HG03025 (cell line): ENCODE data around the gene CCDC180.
"Not testable (repeated sequence)": the region's sequence is repeated elsewhere in the genome, so short reads cannot be mapped to it uniquely, and the experiment has no call there.

Experiments
- ATAC-seq: cut with Tn5 transposase; IDR thresholded peaks from one replicate; pipeline ENCODE4 v1.9.1; 2021; ENCODE audit warnings: mild to moderate bottlenecking, moderate library complexity; ENCODE audit not compliant: unreplicated experiment, low FRiP score

Gene CCDC180

GRCh38 chr9:97307500-97308163, at the start of gene CCDC180:
TSS of gene CCDC180 (plus strand) at chr9:97307659. CDS start at chr9:97308064, 405 bp downstream.
- no peak for ATAC-seq

GRCh38 chr9:97259834-97260514, 47.5 kb upstream of the CCDC180 start:
- ATAC-seq, result not testable (repeated sequence)

- ATAC-seq, result no peak
Measured at GRCh38 chr9:97271292-97271691, 36.2 kb upstream of the CCDC180 start.

- no peak for ATAC-seq
Measured at GRCh38 chr9:97272072-97272471, 35.4 kb upstream of the CCDC180 start.

- no peak for ATAC-seq
Measured at GRCh38 chr9:97276310-97276852, 31.1 kb upstream of the CCDC180 start.

GRCh38 chr9:97277953-97278352, 29.5 kb upstream of the CCDC180 start:
- ATAC-seq, result no peak

GRCh38 chr9:97280755-97281330, 26.6 kb upstream of the CCDC180 start:
- no peak for ATAC-seq

GRCh38 chr9:97283768-97284167, 23.7 kb upstream of the CCDC180 start:
- no peak for ATAC-seq

GRCh38 chr9:97284798-97285197, 22.7 kb upstream of the CCDC180 start:
- ATAC-seq, result no peak

GRCh38 chr9:97292200-97292599, 15.3 kb upstream of the CCDC180 start:
- no peak for ATAC-seq

GRCh38 chr9:97293207-97293721, 14.2 kb upstream of the CCDC180 start:
- ATAC-seq, result no peak

- no peak for ATAC-seq
Measured at GRCh38 chr9:97293818-97294217, 13.6 kb upstream of the CCDC180 start.

- ATAC-seq, result no peak
Measured at GRCh38 chr9:97297889-97298288, 9.6 kb upstream of the CCDC180 start.

- ATAC-seq, result no peak
Measured at GRCh38 chr9:97299809-97300414, 7.5 kb upstream of the CCDC180 start.

- no peak for ATAC-seq
Measured at GRCh38 chr9:97300586-97300985, 6.9 kb upstream of the CCDC180 start.

- no peak for ATAC-seq
Measured at GRCh38 chr9:97301974-97302373, 5.5 kb upstream of the CCDC180 start.

GRCh38 chr9:97304586-97304985, 2.9 kb upstream of the CCDC180 start:
- ATAC-seq, result no peak

- ATAC-seq, result no peak
Measured at GRCh38 chr9:97305501-97306298, 1.8 kb upstream of the CCDC180 start.

GRCh38 chr9:97307091-97307490, 368 bp upstream of the CCDC180 start:
- ATAC-seq, result no peak

GRCh38 chr9:97309260-97309659, 1.8 kb downstream of the CCDC180 start:
- no peak for ATAC-seq
